WTC11 (cell line): ENCODE data around the gene CHRNA4. TPM values are rescaled to one million over a fixed set of nuclear protein-coding genes. Genes with fewer than 3 reads are reported as not detected.
A peak's percentile ranks its signal among the peaks of the same experiment; 100 is the strongest.

ENCODE experiments used
- ATAC-seq: fragments of 200-7000 bp; cut with Tn5 transposase; 2 replicates; pipeline ENCODE4 v1.10.0; 2021; ENCODE audit warnings: mild to moderate bottlenecking, moderate library complexity
- CTCF ChIA-PET: fragments of 300-600 bp; sonication (Branson Sonifier 250); formaldehyde crosslinking; loops from one replicate; lab custom pipeline; 2021; ENCODE audit warnings: antibody characterized with exemption; lab: Charles Lee
- POLR2A ChIA-PET: fragments of 350-600 bp; sonication (Branson Sonifier 250); formaldehyde crosslinking; loops from one replicate; lab custom pipeline; 2021; ENCODE audit warnings: antibody characterized with exemption; lab: Charles Lee
- DNase-seq: peaks from one replicate; pipeline ENCODE4 v3.0.0; 2021; ENCODE audit warnings: low spot score
- H3K27ac Mint-ChIP-seq: 2 replicates; pipeline ENCODE4 v1.8.0; 2021; ENCODE audit warnings: mixed read lengths
- H3K27me3 Mint-ChIP-seq: 2 replicates; pipeline ENCODE4 v1.8.0; 2021; ENCODE audit warnings: low read depth, mild to moderate bottlenecking, moderate library complexity, mixed read lengths
- H3K36me3 Mint-ChIP-seq: 2 replicates; pipeline ENCODE4 v1.8.0; 2021; ENCODE audit warnings: mixed read lengths
- H3K4me1 Mint-ChIP-seq: 2 replicates; pipeline ENCODE4 v1.8.0; 2022; ENCODE audit warnings: mixed read lengths
- H3K4me3 Mint-ChIP-seq: 2 replicates; pipeline ENCODE4 v1.8.0; 2021; ENCODE audit warnings: mild to moderate bottlenecking, moderate library complexity, mixed read lengths
- H3K9me3 Mint-ChIP-seq: 2 replicates; pipeline ENCODE4 v1.8.0; 2021; ENCODE audit warnings: mixed read lengths
- E2F5 ChIP-seq: sonication (generic); formaldehyde crosslinking; IDR thresholded peaks from 2 replicates; pipeline ENCODE4 v1.8.1; 2022; ENCODE audit warnings: mild to moderate bottlenecking, moderate library complexity, missing genetic modification reagents
- FOXJ3 ChIP-seq: sonication (generic); formaldehyde crosslinking; IDR thresholded peaks from 2 replicates; pipeline ENCODE4 v1.9.0; 2021; ENCODE audit warnings: missing genetic modification reagents, mild to moderate bottlenecking, borderline replicate concordance
- IRF2 ChIP-seq: sonication (generic); formaldehyde crosslinking; IDR thresholded peaks from 2 replicates; pipeline ENCODE4 v1.8.0; 2022; ENCODE audit warnings: low read depth, missing genetic modification reagents, borderline replicate concordance
- MLX ChIP-seq: sonication (generic); formaldehyde crosslinking; IDR thresholded peaks from 2 replicates; pipeline ENCODE4 v1.8.1; 2023; ENCODE audit warnings: mild to moderate bottlenecking, missing genetic modification reagents, moderate library complexity
- NFE2L1 ChIP-seq: sonication (generic); formaldehyde crosslinking; IDR thresholded peaks from 2 replicates; pipeline ENCODE4 v1.8.1; 2023; ENCODE audit warnings: missing genetic modification reagents
- OVOL2 ChIP-seq: fragments of 250-450 bp; sonication (Bioruptor Pico); IDR thresholded peaks from 2 replicates; pipeline ENCODE4 v1.9.0; 2021; ENCODE audit warnings: mild to moderate bottlenecking, borderline replicate concordance
- PREB ChIP-seq: sonication (generic); formaldehyde crosslinking; IDR thresholded peaks from 2 replicates; pipeline ENCODE4 v1.8.1; 2022; ENCODE audit warnings: mild to moderate bottlenecking, missing genetic modification reagents, moderate library complexity, borderline replicate concordance
- SMAD3 ChIP-seq: sonication (generic); formaldehyde crosslinking; IDR thresholded peaks from 2 replicates; pipeline ENCODE4 v1.8.0; 2022; ENCODE audit warnings: missing genetic modification reagents, mild to moderate bottlenecking, borderline replicate concordance
- SOX15 ChIP-seq: fragments of 250-450 bp; sonication (Bioruptor Pico); IDR thresholded peaks from 2 replicates; pipeline ENCODE4 v1.9.0; 2021; ENCODE audit warnings: mild to moderate bottlenecking
- TEAD1 ChIP-seq: sonication (generic); formaldehyde crosslinking; IDR thresholded peaks from 2 replicates; pipeline ENCODE4 v1.8.0; 2022; ENCODE audit warnings: mild to moderate bottlenecking, missing genetic modification reagents
- ZNF121 ChIP-seq: sonication (generic); formaldehyde crosslinking; IDR thresholded peaks from 2 replicates; pipeline ENCODE4 v1.8.0; 2023; ENCODE audit warnings: missing genetic modification reagents
- ZNF138 ChIP-seq: sonication (generic); formaldehyde crosslinking; conservative IDR thresholded peaks from 2 replicates; pipeline ENCODE4 v1.8.1; 2022; ENCODE audit warnings: mild to moderate bottlenecking, moderate library complexity, missing genetic modification reagents
- ZNF263 ChIP-seq: sonication (generic); formaldehyde crosslinking; IDR thresholded peaks from 2 replicates; pipeline ENCODE4 v1.8.1; 2022; ENCODE audit warnings: low read depth, mild to moderate bottlenecking, moderate library complexity, missing genetic modification reagents
- ZNF423 ChIP-seq: fragments of 250-450 bp; sonication (Bioruptor Pico); IDR thresholded peaks from 2 replicates; pipeline ENCODE4 v2.1.2; 2022; ENCODE audit warnings: mild to moderate bottlenecking, moderate library complexity
- ZSCAN18 ChIP-seq: fragments of 250-450 bp; sonication (Bioruptor Pico); IDR thresholded peaks from 2 replicates; pipeline ENCODE4 v2.1.2; 2022; ENCODE audit warnings: mild to moderate bottlenecking, moderate library complexity
- total RNA-seq: library from RNA; stranded (reverse); gene quantifications from 3 replicates; pipeline ENCODE4 v1.2.3, GENCODE V29; 2021
- TF ChIP-seq, protein P1 (sequence below): sonication (generic); formaldehyde crosslinking; IDR thresholded peaks from 2 replicates; pipeline ENCODE4 v1.8.1; 2023; ENCODE audit warnings: mild to moderate bottlenecking, missing genetic modification reagents, moderate library complexity
- TF ChIP-seq, protein P2 (sequence below): sonication (generic); formaldehyde crosslinking; IDR thresholded peaks from 2 replicates; pipeline ENCODE4 v1.8.0; 2022; ENCODE audit warnings: mild to moderate bottlenecking, missing genetic modification reagents

Gene CHRNA4
- total RNA-seq, 1 experiment from 2014 or later = 2.5 TPM

GRCh38 chr20:63331741-63332400 lies 29.3 kb downstream of the CHRNA4 start (continued):
- TF ChIP-seq ZSCAN18 (CRISPR knock-in tag) = no peak
- TF ChIP-seq SMAD3 (CRISPR knock-in tag) = no peak
- no peak for TF ChIP-seq OVOL2
- no peak for TF ChIP-seq SOX15 (CRISPR knock-in tag)
- TF ChIP-seq FOXJ3 (CRISPR knock-in tag) = no peak
- TF ChIP-seq PREB (CRISPR knock-in tag) = no peak
- no peak for TF ChIP-seq ZNF423
- no peak for TF ChIP-seq MLX (CRISPR knock-in tag)

GRCh38 chr20:63330940-63331339 lies 30.2 kb downstream of the CHRNA4 start:
- no peak for TF ChIP-seq E2F5 (CRISPR knock-in tag)
- TF ChIP-seq ZNF263 (CRISPR knock-in tag) = no peak
- no peak for TF ChIP-seq IRF2
- TF ChIP-seq ZNF121 (CRISPR knock-in tag) = no peak
- no peak for TF ChIP-seq NFE2L1
- TF ChIP-seq TEAD1 (CRISPR knock-in tag) = no peak
- TF ChIP-seq, protein P1, sequence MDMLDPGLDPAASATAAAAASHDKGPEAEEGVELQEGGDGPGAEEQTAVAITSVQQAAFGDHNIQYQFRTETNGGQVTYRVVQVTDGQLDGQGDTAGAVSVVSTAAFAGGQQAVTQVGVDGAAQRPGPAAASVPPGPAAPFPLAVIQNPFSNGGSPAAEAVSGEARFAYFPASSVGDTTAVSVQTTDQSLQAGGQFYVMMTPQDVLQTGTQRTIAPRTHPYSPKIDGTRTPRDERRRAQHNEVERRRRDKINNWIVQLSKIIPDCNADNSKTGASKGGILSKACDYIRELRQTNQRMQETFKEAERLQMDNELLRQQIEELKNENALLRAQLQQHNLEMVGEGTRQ (CRISPR knock-in tag) = no peak
- TF ChIP-seq FOXJ3 (CRISPR knock-in tag) = no peak
- TF ChIP-seq, protein P2, sequence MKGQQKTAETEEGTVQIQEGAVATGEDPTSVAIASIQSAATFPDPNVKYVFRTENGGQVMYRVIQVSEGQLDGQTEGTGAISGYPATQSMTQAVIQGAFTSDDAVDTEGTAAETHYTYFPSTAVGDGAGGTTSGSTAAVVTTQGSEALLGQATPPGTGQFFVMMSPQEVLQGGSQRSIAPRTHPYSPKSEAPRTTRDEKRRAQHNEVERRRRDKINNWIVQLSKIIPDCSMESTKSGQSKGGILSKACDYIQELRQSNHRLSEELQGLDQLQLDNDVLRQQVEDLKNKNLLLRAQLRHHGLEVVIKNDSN (CRISPR knock-in tag) = no peak
- TF ChIP-seq ZNF138 (CRISPR knock-in tag) = no peak
- H3K4me1 Mint-ChIP-seq = no peaks in the 10 kb centered on the region
- CTCF ChIA-PET = interaction anchor here (1.0 to 2.0 kb wide), 7 partner anchors 21 to 275 kb away, joined by 3 to 13 read pairs (median 4); no protein-coding TSS in a partner anchor
- no peak overlapping the region for H3K4me3 Mint-ChIP-seq
- peaks cover 22% of the 10 kb centered on the region for H3K9me3 Mint-ChIP-seq
- no peak overlapping the region for H3K27ac Mint-ChIP-seq
- peaks cover 6% of the 10 kb centered on the region for H3K36me3 Mint-ChIP-seq
- H3K27me3 Mint-ChIP-seq = peaks cover 2% of the 10 kb centered on the region
- POLR2A ChIA-PET = interaction anchor here (1.1 kb wide), 1 partner anchor 21 kb away, joined by 4 read pairs; no protein-coding TSS in a partner anchor
- peak; percentile 54 for DNase-seq
- ATAC-seq = peak; percentile 88
